Right renal cortex interstitium (tissue), 3 donors: ENCODE measurements around the gene ZNF282. TPM values are rescaled to one million over a fixed set of nuclear protein-coding genes. Genes with fewer than 3 reads are reported as not detected.
"Not testable (repeated sequence)": the region's sequence is repeated elsewhere in the genome, so short reads cannot be mapped to it uniquely, and the experiment has no call there.

ENCODE experiments used
- DNase-seq, 3 donors: peaks; one replicate each; pipeline ENCODE4 v3.0.0-alpha.2; 2013; ENCODE audit warnings: low read depth in 3 of 3, low spot score in 2 of 3
- polyA plus RNA-seq, 3 donors: library from polyadenylated mRNA; unstranded; fragments of 120-200 nt; gene quantifications; one replicate each; pipeline ENCODE4 v1.2.1, GENCODE V29; 2013; ENCODE audit not compliant: insufficient read length in 3 of 3

ZNF282 gene
- polyA plus RNA-seq, 3 donors: 21.1 to 24.0 (median 21.7) TPM

DNA sequence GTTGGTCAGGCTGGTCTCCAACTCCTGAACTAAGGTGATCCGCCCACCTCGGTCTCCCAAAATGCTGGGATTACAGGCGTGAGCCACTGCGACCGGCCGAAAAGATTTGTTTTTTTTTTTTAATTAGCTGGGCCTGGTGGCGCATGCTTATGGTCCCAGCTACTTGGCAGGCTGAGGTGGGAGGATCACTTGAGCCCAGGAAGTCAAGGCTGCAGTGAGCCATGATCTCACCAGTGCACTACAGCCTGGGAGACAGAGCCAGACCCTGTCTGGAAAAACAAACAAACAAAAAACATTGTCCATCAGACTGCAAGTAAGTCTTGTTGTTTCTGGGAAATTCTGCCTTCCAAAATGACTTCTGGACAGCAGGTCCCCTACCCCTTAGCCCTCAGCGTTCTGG lies 27.8 kb downstream of the ZNF282 start:
- no peak for DNase-seq

DNA sequence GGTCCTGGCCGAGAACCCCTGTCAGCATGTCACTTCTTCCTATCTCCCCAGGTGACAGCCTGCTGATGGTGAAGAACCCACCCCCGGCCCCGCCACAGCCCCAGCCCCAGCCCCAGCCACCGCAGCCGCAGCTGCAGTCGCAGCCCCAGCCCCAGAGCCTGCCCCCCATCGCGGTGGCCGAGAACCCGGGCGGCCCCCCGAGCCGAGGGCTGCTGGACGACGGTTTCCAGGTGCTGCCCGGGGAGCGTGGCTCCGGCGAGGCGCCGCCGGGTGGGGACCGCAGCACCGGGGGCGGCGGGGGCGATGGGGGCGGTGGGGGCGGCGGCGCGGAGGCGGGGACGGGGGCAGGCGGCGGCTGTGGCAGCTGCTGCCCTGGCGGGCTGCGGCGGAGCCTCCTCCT lies 28.4 kb downstream of the ZNF282 start:
- DNase-seq: no peak

DNA sequence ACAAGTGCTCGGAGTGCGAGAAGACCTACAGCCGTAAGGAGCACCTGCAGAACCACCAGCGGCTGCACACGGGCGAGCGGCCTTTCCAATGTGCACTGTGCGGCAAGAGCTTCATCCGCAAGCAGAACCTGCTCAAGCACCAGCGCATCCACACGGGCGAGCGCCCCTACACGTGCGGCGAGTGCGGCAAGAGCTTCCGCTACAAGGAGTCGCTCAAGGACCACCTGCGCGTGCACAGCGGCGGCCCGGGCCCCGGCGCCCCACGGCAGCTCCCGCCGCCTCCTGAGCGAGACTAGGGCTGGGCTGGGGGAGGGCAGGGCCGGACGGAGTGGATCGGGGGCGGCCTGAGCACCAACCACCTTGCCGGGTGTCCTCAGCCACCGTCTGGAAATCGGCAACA lies 29.0 kb downstream of the ZNF282 start:
- DNase-seq: no peak

DNA sequence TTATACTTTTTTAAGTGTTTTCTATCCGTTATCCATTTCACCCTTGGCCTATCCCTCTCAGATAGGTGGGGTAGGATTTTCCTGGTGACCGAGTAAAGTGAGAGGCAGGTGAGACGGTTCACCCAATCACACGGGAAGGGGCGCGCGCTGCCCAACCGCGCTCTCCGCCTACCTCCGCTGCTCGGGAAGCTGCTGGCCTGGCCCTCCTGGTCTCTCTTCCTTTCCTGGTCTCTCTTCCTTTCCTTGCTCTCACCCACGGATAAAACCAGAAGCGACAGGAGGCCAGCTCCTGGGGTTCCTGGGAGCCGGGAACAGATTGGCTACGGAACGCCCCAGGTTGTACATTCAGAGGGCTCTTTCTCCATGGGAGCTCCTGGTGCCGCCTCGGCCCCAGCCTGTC lies 29.8 kb downstream of the ZNF282 start:
- no peak for DNase-seq

DNA sequence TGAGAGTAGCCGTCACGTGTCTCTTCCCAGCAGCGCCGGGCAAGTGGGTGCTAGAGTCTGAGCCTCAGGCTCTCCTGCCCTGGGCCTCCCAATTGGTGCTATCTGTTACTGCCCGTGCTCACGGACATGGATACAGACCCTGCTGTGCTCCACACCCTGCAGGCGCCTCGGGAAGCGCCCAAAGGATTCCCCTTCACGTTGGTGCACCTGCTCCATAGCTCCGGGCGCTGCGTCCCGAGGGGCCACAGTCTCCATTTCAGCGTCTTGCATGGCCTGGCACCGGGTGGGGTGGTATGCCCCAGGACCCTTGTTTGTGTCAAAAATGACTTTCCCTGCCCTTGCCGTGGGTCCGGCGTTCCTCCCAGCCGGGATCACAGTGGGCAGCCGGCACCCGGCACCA lies 30.3 kb downstream of the ZNF282 start:
- DNase-seq: no peak

DNA sequence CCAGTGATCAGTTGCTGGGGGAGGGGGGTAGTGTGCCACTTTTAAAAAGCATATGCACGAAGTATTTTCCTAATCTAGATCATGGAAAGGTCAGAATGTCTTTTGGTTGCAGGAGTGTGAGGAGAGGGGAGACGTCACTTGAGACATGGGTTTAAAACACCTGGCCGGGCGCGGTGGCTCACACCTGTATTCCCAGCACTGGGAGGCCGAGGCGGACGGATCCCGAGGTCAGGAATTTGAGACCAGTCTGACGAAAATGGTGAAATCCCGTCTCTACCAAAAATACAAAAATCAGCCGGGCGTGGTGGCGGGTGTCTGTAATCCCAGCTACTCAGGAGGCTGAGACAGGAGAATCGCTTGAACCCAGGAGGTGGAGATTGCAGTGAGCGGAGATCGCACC lies 31.0 kb downstream of the ZNF282 start:
- DNase-seq: not testable (repeated sequence)

DNA sequence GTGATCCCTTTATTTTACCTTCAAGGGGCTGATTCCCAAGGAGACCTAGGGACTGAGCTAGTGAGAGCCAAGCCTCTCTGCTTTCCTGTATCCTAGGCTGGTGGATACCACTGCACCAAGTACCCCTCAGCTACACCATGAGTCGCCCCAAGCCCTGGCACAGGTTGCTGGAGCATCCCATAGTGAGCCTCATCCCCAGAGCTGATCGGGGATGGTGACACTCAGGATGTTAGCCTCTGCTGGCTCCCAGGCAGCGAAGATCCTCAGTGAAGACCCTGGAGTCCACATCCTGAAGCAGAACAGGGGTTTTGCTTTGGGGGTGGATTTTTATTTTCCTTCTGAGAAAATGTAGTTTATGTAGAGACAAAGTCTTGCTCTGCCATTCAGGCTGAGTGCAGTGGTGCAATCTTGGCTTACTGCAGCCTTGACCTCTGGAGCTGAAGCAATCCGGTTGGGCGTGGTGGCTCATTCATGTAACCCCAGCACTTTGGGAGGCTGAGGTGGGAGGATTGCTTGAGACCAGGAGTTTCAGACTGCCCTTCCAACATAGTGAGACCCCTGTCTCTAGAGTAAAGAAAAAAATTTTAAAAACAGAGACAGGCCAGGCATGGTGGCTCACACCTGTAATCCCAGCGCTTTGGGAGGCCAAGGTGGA lies 31.6 kb downstream of the ZNF282 start:
- DNase-seq: no peak

DNA sequence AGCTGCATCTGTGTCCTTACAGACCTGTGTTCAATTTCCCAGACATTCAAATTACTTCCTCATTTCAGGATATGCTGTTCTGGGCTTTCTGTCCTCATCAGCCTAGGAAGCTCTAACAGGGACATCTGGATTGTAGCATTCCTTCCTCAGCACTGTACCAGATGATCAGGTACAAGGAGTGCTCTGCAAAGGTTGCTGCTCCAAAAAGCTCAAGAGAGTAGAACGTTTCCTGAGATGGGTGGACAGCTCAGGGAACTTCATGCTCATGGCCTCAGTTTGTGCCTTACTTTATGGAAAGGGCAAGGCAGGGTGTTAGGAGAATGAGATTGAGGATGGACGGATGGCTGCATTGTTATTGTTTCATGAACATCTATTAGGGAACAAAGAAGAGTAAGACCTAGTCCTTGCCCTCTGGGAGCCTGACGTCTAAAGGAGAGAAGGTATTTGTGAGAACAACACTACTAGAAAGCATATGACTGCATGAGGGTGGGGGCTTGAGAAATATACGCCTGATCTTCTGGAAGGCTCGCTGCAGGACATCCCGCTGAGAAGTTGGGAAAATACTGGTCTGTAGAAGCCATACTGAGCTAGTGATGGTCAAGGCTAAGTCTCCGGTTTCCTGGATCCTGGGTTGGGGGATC lies 33.6 kb downstream of the ZNF282 start:
- DNase-seq: no peak

DNA sequence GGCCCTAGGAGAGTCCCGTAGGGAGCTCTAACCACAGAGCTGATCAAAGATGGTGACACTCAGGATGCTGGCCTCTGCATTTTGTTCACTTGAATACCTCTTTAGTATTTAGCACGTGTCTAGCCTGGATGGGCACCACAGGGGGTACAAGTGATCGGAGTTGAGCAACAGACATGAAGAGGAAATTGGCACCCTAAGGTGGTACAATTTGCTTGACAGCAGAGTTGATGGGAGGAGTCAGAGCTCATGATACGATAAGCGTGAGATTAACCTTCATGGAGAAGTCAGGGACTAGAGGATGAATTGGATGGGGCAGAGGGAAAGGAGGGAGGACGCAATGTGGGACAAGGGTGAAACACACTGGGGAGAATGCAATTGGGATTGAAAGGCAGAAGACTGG lies 34.2 kb downstream of the ZNF282 start:
- no peak for DNase-seq

DNA sequence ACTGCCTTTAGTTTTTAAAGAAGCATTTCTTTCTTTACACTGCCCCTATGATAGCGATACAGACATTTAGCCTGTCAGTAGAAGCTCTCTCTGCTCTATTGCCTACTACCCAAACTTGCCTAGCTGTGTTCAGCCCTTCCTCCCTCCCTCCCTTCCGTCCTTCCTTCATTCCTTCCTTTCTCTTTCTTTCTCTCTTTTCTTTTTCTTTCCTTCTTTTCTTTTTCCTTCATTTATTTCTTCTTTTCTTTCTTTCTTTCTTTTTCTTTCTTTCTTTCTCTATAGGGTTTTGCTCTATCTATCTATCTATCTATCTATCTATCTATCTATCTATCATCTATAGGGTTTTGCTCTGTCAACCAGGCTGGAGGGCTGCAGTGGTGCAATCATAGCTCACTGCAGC lies 37.0 kb downstream of the ZNF282 start:
- DNase-seq: no peak

DNA sequence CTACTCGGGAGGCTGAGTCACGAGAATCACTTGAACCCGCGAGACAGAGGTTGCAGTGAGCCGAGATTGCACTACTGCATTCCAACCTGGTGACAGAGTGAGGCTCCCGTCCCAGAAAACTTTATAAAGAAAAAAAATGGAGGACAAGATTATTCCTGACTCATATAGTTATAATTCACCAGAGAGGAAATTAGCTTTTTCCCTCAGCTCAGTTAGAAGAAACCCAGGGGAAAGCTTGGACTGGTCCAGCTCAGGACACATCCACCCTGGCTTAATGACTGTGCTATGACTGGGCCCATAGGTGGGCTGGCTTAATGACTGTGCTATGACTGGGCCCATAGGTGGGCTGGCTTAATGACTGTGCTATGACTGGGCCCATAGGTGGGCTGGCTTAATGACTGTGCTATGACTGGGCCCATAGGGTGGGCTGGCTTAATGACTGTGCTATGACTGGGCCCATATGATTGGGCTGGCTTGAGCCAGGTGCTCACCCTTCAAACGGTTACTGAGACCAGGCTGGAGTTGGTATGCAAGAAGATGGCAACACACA lies 38.4 kb downstream of the ZNF282 start:
- not testable (repeated sequence) for DNase-seq

DNA sequence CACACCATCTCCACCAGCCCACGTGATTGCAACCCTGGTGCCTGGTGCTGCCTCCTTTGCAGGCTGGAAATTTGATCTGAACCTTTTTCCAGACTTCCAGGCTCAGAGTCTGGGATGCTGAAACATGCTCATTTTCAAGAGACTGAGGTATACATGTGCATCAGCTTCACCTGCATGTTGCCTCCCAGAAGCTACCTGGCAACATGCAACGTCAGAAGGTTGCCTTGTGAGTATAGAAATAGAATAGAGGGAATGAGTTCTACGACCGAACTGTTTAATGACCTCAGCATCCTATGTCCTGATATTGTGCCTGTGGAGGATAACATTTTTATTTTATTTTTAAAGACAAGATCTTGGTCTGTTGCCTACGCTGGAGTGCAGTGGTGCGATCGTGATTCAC lies 42.2 kb downstream of the ZNF282 start:
- DNase-seq: no peak

DNA sequence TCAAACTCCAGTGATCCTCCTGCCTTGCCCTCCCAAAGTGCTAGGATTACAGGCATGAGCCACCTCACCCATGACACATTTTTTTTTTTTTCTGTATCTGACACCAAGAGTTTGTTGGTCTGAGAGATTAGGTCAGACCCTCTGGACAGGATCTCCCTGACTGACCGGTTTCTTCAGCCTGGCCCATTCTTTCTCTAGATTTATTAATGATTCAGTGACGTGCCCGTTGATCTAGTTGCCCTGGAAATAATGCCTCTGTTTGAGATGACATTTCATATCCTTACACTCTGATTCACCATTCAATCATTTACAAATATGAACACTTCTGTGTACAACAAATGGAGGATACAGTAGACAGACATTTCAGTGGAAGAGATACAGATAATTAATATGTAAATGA lies 42.7 kb downstream of the ZNF282 start:
- DNase-seq: no peak

DNA sequence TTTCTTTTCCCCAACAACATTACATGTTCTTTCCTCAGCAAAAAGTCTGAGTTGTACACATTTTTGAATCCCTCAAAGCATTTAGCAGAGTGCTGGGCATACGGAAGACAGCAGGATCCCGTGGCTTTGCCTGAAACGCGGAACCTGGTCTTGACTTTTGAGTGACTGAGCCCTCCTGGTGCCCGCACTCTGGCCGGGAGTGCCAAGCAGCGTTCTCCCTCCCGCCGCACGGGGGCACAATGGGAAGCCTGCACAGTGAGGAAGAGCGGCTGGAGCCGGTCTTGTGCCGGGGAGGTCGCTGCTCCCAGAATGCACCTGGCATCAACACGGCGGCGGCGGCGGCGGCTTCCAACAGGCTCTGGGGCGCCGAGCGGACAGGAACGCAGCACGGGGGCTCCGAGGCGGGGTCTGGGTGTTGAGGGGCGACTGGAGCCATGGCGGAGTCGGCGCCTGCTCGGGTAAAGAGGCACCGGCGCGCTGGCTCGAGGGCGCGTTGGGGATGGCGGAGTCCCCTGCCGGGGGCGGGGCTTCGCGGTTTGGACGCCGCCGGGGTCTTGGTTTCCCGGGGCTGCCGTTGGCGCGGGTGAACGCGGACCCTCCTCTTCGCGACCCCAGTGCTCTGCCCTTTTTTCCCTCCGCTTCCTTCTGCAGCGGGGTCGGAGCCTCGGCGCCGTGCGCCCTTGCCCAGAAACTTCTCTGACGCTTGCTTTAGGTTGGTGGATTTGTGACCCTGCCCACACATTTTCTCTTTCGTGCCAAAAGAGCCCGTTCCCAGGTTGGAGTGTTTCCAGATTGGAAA lies 44.2 kb downstream of the ZNF282 start, which contains the start of gene ZNF212:
ZNF212 (plus strand) TSS at position 307 of the 799 bp plus-strand sequence; CDS start at position 435, 128 bp downstream.
- DNase-seq: peak in 1 of 3 donors; percentile 77

DNA sequence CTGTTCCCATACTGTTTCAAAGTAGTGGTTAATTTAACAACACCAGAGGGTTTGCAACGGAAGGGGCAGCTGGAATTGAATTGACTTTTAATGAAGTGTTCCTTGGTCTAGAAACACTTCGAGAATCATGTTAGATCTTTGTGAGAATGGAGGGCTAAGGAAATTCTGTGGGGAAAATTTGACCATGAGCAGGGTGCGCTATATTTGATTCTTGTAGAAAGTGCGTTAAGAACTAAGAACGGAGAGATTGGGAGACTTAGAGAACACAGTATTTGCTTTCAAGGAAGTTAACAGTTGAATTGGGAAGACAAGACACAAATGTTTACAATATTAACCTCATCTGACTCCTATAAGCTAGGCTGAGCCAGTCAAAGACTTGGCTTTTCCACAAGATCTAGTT lies 45.3 kb downstream of the ZNF282 start:
- no peak for DNase-seq

DNA sequence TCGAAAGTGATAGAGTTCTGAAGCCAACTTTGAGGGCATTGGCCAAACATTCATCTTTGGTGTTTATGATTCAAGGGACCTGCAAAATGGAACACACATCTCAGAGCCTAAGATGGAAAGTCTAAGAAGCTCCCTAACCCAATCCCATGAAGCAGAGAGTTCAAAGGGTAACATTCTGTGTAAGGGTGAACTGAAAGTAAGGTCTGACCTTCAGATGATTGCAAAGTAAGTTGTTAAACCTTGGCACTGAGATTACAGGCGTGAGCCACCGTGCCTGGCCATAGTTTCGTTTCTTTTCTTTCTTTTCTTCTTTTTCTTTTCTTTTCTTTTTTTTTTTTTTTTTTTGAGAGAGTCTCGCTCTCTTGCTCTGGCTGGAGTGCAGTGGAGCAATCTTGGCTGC lies 46.4 kb downstream of the ZNF282 start:
- no peak for DNase-seq

DNA sequence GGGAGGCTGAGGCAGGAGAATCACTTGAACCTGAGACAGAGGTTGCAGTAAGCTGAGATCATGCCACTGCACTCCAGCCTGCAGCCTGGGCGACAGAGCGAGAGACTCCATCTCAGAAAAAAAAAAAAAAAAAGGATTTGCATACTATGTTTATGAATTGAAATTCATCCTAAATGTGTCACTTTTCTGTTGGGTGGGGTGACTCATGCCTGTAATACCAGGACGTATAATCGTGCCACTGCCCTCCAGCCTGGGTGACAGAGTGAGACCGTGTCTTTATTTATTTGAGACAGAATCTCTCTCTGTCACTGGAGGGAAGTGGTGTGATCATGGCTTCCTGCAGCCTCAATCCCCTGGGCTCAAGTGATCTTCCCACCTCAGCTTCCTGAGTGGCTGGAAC lies 49.9 kb downstream of the ZNF282 start:
- no peak for DNase-seq

DNA sequence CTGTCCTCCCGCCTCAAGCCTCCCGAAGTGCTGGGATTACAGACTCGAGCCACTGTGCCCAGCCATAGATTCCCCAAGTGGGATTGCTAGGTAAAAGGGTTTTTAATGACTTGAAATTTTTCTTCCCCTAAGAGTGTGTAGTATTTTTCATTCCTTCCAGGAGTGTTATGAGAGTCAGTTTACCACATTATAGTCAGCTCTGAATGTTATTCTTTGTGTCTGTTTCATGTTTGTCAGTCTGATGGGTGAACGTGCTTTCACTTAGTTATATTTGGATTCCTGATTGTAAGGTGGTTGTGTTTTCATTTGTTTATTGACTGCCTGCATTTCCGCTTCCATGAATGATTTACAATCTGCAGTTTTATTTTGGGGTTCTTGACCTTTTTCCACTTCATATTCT lies 50.4 kb downstream of the ZNF282 start:
- DNase-seq: no peak

DNA sequence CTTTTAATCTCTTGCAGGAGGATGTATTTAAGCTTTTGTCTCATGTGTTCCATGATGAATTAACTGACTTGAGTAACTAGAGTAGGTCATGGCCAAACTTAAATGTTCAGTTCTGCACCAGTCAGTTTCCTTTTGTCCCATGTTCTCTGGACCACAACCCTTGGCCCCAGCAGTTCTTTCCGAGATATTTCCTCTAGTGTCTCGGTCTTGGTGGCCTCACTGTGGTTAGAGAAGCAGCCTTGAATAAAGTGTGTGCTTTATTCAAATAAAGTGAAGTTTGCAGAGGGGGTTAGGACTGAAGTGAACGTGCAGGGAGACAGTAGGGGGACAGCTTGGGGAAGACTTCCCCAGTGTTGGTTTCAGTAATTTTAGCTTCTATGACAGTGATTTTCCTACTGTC lies 53.4 kb downstream of the ZNF282 start:
- DNase-seq: no peak

DNA sequence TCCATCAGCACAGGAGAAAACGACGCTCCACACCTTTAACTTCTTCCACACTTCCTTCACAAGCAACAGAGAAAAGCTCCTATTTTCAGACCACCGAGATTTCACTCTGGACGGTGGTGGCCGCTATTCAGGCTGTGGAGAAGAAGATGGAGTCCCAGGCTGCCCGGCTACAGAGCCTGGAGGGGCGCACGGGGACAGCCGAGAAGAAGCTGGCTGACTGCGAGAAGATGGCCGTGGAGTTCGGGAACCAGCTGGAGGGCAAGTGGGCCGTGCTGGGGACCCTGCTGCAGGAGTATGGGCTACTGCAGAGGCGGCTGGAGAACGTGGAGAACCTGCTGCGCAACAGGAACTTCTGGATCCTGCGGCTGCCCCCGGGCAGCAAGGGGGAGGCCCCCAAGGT lies 54.8 kb downstream of the ZNF282 start:
- DNase-seq: not testable (repeated sequence)

DNA sequence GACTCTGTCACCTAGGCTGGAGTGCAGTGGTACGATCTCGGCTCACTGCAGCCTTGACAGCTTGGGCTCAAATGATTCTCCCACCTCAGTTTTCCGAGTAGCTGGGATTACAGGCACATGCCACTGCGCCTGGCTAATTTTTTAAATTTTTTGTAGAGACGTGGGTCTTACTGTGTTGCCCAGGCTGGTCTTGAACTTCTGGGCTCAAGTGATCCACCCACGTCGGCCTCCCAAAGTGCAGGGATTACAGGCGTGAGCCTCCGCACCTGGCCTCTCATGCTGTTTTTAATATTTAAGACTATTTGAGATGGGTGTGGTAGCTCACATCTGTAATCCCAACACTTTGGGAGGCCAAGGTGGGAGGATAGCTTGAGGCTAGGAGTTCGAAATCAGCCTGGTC lies 56.2 kb downstream of the ZNF282 start:
- not testable (repeated sequence) for DNase-seq

DNA sequence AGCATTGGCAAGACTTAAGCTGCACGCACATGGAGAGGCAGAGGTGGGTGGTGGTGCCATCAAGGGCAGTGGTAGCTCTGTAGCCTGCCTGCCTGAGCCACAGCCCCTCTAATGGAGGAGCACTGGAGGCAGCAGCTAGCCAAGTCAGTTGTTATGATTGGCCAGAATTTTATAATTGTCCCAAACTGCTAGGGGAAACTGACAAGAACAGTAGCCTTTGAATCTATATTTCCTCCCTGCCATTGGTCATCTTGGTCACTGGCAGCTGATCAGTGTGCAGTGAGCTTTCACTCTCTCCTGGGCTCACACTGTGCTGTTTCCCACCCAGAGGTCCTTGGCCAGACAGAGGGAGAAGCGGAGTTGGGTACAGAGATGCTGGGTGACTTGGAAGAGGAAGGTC lies 57.0 kb downstream of the ZNF282 start:
- no peak for DNase-seq
